HepG2 (cell line): ENCODE results near the gene CPSF4. TPM values are rescaled to one million over a fixed set of nuclear protein-coding genes. Genes with fewer than 3 reads are reported as not detected.

Experiments used
- ATAC-seq: fragments of 200-7000 bp; cut with Tn5 transposase; 3 replicates; pipeline ENCODE4 v1.9.1; 2020; ENCODE audit warnings: mild to moderate bottlenecking, moderate library complexity
- BruUV-seq: library from RNA; stranded (reverse); fragments of 400-500 nt; replicated peaks from 2 replicates; lab custom pipeline; 2021; lab: Mats Ljungman, UMichigan
- CTCF ChIA-PET: fragments of 300-600 bp; formaldehyde crosslinking; extraction: SDS; loops from one replicate; lab custom pipeline; 2021; ENCODE audit warnings: low total read pairs, inconsistent platforms, low intra/inter-chr PET ratio; lab: Yijun Ruan, JAX
- POLR2A ChIA-PET: fragments of 350-600 bp; sonication (Branson Sonifier 250); formaldehyde crosslinking; loops from one replicate; lab custom pipeline; 2020; ENCODE audit warnings: antibody characterized with exemption, inconsistent platforms; lab: Yijun Ruan, JAX
- DNase-seq: peaks from one replicate; pipeline ENCODE4 v3.0.0-alpha.2; 2015; ENCODE audit warnings: low spot score
- FAIRE-seq: peaks from 3 replicates; lab custom pipeline; 2011; peaks lifted over from hg19 to GRCh38; lab: Jason Lieb, UNC
- H2AFZ ChIP-seq: one replicate; pipeline ENCODE4 v1.6.1; 2011; ENCODE audit warnings: low read length, inconsistent platforms
- H3K27ac ChIP-seq: fragments of 300-600 bp; 3 replicates; pipeline ENCODE4 v1.8.0; 2011; ENCODE audit warnings: mixed run types, mild to moderate bottlenecking, mixed read lengths, low read length, inconsistent platforms; ENCODE audit not compliant: insufficient read depth; ENCODE audit errors: extremely low read length
- H3K27me3 ChIP-seq, 2 experiments: fragments of 200-600 bp in 1 of 2; 2 replicates in 1 of 2; 3 replicates in 1 of 2; pipeline versions ENCODE4 v1.6.0 to v1.8.0; 2011; ENCODE audit warnings: low read length in 2 of 2, mild to moderate bottlenecking in 2 of 2, moderate library complexity in 2 of 2, inconsistent platforms in 1 of 2; ENCODE audit not compliant: insufficient read depth in 2 of 2, control insufficient read depth in 1 of 2
- H3K36me3 ChIP-seq, 2 experiments: fragments of 200-600 bp in 1 of 2; replicated peaks in 1 of 2; 2 replicates in 1 of 2; 3 replicates in 1 of 2; pipeline versions ENCODE4 v1.5.1 to v1.8.0; 2011; ENCODE audit warnings: low read length in 2 of 2, inconsistent platforms in 1 of 2; ENCODE audit not compliant: insufficient read depth in 2 of 2, control insufficient read depth in 1 of 2
- H3K4me1 ChIP-seq: 2 replicates; pipeline ENCODE4 v1.5.1; 2012; ENCODE audit warnings: low read length, inconsistent platforms; ENCODE audit not compliant: insufficient read depth
- H3K4me2 ChIP-seq: 2 replicates; pipeline ENCODE4 v1.6.0; 2011; ENCODE audit warnings: low read depth, low read length, inconsistent platforms
- H3K4me3 ChIP-seq, 3 experiments: fragments of 200-600 bp in 1 of 3; sonication (generic), shearing (Covaris generic) in 1 of 3; replicated peaks in 1 of 3; 2 replicates each; pipeline ENCODE4 v1.5.1; 2011 to 2016; ENCODE audit warnings: low read length in 3 of 3, inconsistent platforms in 2 of 3, low read depth in 2 of 3, mild to moderate bottlenecking in 2 of 3, control low read depth in 1 of 3, mixed read lengths in 1 of 3; ENCODE audit not compliant: insufficient read depth in 1 of 3
- H3K79me2 ChIP-seq: one replicate; pipeline ENCODE4 v1.6.1; 2011; ENCODE audit warnings: low read length, inconsistent platforms; ENCODE audit not compliant: insufficient read depth
- H3K9ac ChIP-seq: 2 replicates; pipeline ENCODE4 v1.6.0; 2011; ENCODE audit warnings: mild to moderate bottlenecking, low read depth, low read length, inconsistent platforms; ENCODE audit not compliant: insufficient read depth
- H3K9me3 ChIP-seq: 2 replicates; pipeline ENCODE4 v1.5.1; 2012; ENCODE audit warnings: mild to moderate bottlenecking, low read length
- H4K20me1 ChIP-seq: 2 replicates; pipeline ENCODE4 v1.6.0; 2011; ENCODE audit warnings: inconsistent platforms, mild to moderate bottlenecking, low read length, moderate library complexity; ENCODE audit not compliant: insufficient read depth
- CENPT ChIP-seq: sonication (generic); formaldehyde crosslinking; IDR thresholded peaks from 2 replicates; pipeline ENCODE4 v1.8.0; 2022; ENCODE audit warnings: low read depth, mild to moderate bottlenecking, moderate library complexity, missing genetic modification reagents
- ELK4 ChIP-seq: sonication (generic); formaldehyde crosslinking; IDR thresholded peaks from 2 replicates; pipeline ENCODE4 v1.9.0; 2021; ENCODE audit warnings: missing genetic modification reagents, borderline replicate concordance
- FOXA3 ChIP-seq: IDR thresholded peaks from 2 replicates; pipeline ENCODE4 v1.6.1; 2016; ENCODE audit warnings: missing genetic modification reagents, missing compliant biosample characterization
- GATA4 ChIP-seq: sonication (generic); IDR thresholded peaks from 2 replicates; pipeline ENCODE4 v1.6.1; 2016; ENCODE audit warnings: antibody characterized with exemption, low read depth, borderline replicate concordance
- GLI4 ChIP-seq: sonication (generic); formaldehyde crosslinking; IDR thresholded peaks from 2 replicates; pipeline ENCODE4 v1.5.1; 2020; ENCODE audit warnings: missing genetic modification reagents, mild to moderate bottlenecking, moderate library complexity, borderline replicate concordance
- HHEX ChIP-seq: IDR thresholded peaks from 2 replicates; pipeline ENCODE4 v1.6.1; 2016; ENCODE audit warnings: control low read depth
- HNRNPLL ChIP-seq: fragments of 200-400 bp; formaldehyde crosslinking; IDR thresholded peaks from 2 replicates; pipeline ENCODE4 v1.6.1; 2017; ENCODE audit warnings: mild to moderate bottlenecking, low read depth, low read length; ENCODE audit not compliant: poor library complexity, severe bottlenecking
- MIER3 ChIP-seq: IDR thresholded peaks from 2 replicates; pipeline ENCODE4 v1.6.1; 2016; ENCODE audit warnings: missing compliant biosample characterization, borderline replicate concordance
- MLLT10 ChIP-seq: sonication (generic); formaldehyde crosslinking; IDR thresholded peaks from 2 replicates; pipeline ENCODE4 v1.4.0; 2020; ENCODE audit warnings: missing genetic modification reagents
- NRL ChIP-seq: sonication (generic); formaldehyde crosslinking; IDR thresholded peaks from 2 replicates; pipeline ENCODE4 v1.5.0; 2020; ENCODE audit warnings: missing genetic modification reagents, mild to moderate bottlenecking, moderate library complexity, borderline replicate concordance
- PHF20 ChIP-seq: sonication (generic); formaldehyde crosslinking; IDR thresholded peaks from 2 replicates; pipeline ENCODE4 v1.5.0; 2020; ENCODE audit warnings: mild to moderate bottlenecking, missing genetic modification reagents
- SALL2 ChIP-seq: sonication (generic); formaldehyde crosslinking; IDR thresholded peaks from 2 replicates; pipeline ENCODE4 v1.8.1; 2023; ENCODE audit warnings: mild to moderate bottlenecking, missing genetic modification reagents, inconsistent platforms
- TARDBP ChIP-seq: sonication (generic); formaldehyde crosslinking; IDR thresholded peaks from 2 replicates; pipeline ENCODE4 v1.8.0; 2022; ENCODE audit warnings: mild to moderate bottlenecking, missing genetic modification reagents
- ZFP37 ChIP-seq: sonication (generic); formaldehyde crosslinking; IDR thresholded peaks from 2 replicates; pipeline ENCODE4 v1.4.0; 2020; ENCODE audit warnings: missing genetic modification reagents, borderline replicate concordance
- ZNF263 ChIP-seq: sonication (generic); formaldehyde crosslinking; IDR thresholded peaks from 2 replicates; pipeline ENCODE4 v1.4.0; 2020; ENCODE audit warnings: missing genetic modification reagents
- ZNF337 ChIP-seq: sonication (generic); formaldehyde crosslinking; IDR thresholded peaks from 2 replicates; pipeline ENCODE4 v1.5.1; 2020; ENCODE audit warnings: missing genetic modification reagents, low read depth, mild to moderate bottlenecking, borderline replicate concordance
- ZNF34 ChIP-seq: sonication (generic); formaldehyde crosslinking; IDR thresholded peaks from 2 replicates; pipeline ENCODE4 v1.4.0; 2020; ENCODE audit warnings: mild to moderate bottlenecking, missing genetic modification reagents, borderline replicate concordance
- ZNF839 ChIP-seq: sonication (generic); formaldehyde crosslinking; IDR thresholded peaks from 2 replicates; pipeline ENCODE4 v1.4.0; 2020; ENCODE audit warnings: missing genetic modification reagents, mild to moderate bottlenecking, borderline replicate concordance
- ZSCAN20 ChIP-seq: sonication (generic); formaldehyde crosslinking; IDR thresholded peaks from 2 replicates; pipeline ENCODE4 v1.4.0; 2020; ENCODE audit warnings: missing genetic modification reagents, mild to moderate bottlenecking, borderline replicate concordance
- WGBS: methylation state at CpG from one replicate; pipeline ENCODE4 v1.1.6; 2017; ENCODE audit warnings: low lambda C conversion rate; 5-methylcytosine and 5-hydroxymethylcytosine counted together
- in situ Hi-C: cut with HindIII; loops from 2 replicates; pipeline ENCODE4 v1.10.0; 2017; ENCODE audit warnings: low pct_unique_long_range_greater_than_20kb; ENCODE audit not compliant: extremely low pct_ligation_motif_present
- intact Hi-C: fragments of 100-400 bp; cut with micrococcal nuclease; formaldehyde crosslinking; loops from one replicate; pipeline ENCODE4 v1.10.0; 2022; ENCODE audit not compliant: unreplicated experiment
- polyA plus RNA-seq, 8 experiments: library from polyadenylated mRNA; depleted of rRNA in 3 of 8; stranded (reverse) in 7 of 8; unstranded in 1 of 8; fragments of >200 nt; fragmentation: Illumina TruSeq in 4 of 8; extraction: Trizol in 4 of 8; gene quantifications; 2 replicates each; pipeline versions ENCODE4 v1.2.1 to v1.2.3, GENCODE V29; 2011 to 2016; ENCODE audit warnings: low read depth in 4 of 8, missing spikeins in 1 of 8, mixed read lengths in 1 of 8; ENCODE audit not compliant: insufficient read depth in 1 of 8
- total RNA-seq, 5 experiments: library from RNA; depleted of rRNA; stranded (reverse); fragments of >200 nt; fragmentation: Illumina TruSeq; extraction: Trizol; gene quantifications; 2 replicates each; pipeline ENCODE4 v1.2.3, GENCODE V29; 2016; ENCODE audit warnings: low read depth in 1 of 5
- TF ChIP-seq, protein P1 (sequence below): sonication (generic); formaldehyde crosslinking; IDR thresholded peaks from 2 replicates; pipeline ENCODE4 v1.4.0; 2020; ENCODE audit warnings: missing genetic modification reagents

CPSF4 gene
- total and polyA plus RNA-seq, 2 of the 13 experiments (the other 11 are each of a cell fraction or from before 2014, with no cell fraction given): 34.1 to 49.6 TPM

DNA sequence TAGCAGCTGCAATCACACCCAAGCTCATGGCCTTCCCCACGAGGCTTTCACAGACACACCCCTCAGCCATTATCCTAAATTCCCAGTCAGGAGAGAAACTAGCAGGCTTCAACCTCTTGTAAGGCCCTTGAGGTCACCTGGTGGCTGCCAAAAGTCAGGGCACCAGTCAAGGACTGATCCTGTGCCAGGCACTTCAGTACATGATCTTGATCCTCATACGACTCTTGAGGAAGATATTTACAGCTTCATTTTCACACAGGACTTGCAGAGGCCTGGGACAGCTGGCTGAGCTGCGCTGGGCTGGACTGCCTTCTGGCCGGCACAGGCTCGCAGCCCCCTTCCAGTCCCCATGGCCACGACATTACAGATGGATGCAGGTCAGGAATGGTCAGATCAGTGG, 39.1 kb upstream of the CPSF4 start:
- ATAC-seq: no peak; the same call in 2 of the 3 replicates
- BruUV-seq: no TSS peak

More for the DNA sequence above, 39.1 kb upstream of the CPSF4 start:
- H2AFZ ChIP-seq: no peak overlapping the region
- H3K4me3 ChIP-seq: no peak overlapping the region
- peaks cover 5% of the 10 kb centered on the region for H3K79me2 ChIP-seq
- in situ Hi-C loops: no loop called here
- H3K4me2 ChIP-seq: no peak overlapping the region
- H3K4me1 ChIP-seq: no peaks in the 10 kb centered on the region
- FAIRE-seq (no peak), DNase-seq (no peak)
- H3K9me3 ChIP-seq: no peaks in the 10 kb centered on the region
- no peaks in the 10 kb centered on the region for H4K20me1 ChIP-seq
- no peak overlapping the region for H3K9ac ChIP-seq
- WGBS: 100% methylated on average over 1 of the region's 6 CpGs
- no peak overlapping the region for H3K27ac ChIP-seq
- ChIA-PET CTCF (no interaction called here), POLR2A (interaction anchor here (1.6 to 1.7 kb wide), 2 partner anchors 9 to 19 kb away, joined by 4 to 5 read pairs; partner anchors contain the start of genes BUD31 and PDAP1)
- no peaks in the 10 kb centered on the region for H3K27me3 ChIP-seq
- intact Hi-C loops: no loop called here
- TF ChIP-seq FOXA3 (no peak), MIER3 (no peak), GATA4 (no peak), GLI4 (CRISPR knock-in tag) (no peak), PHF20 (CRISPR knock-in tag) (no peak), ZNF34 (CRISPR knock-in tag) (no peak), NRL (no peak), ZNF263 (CRISPR knock-in tag) (no peak), MLLT10 (CRISPR knock-in tag) (no peak), CENPT (CRISPR knock-in tag) (no peak), HHEX (no peak), TARDBP (CRISPR knock-in tag) (no peak), ZSCAN20 (CRISPR knock-in tag) (no peak), ZNF839 (CRISPR knock-in tag) (no peak), ZFP37 (CRISPR knock-in tag) (no peak), ZNF337 (no peak), HNRNPLL (no peak), SALL2 (CRISPR knock-in tag) (no peak), ELK4 (CRISPR knock-in tag) (no peak)
- TF ChIP-seq, protein P1, sequence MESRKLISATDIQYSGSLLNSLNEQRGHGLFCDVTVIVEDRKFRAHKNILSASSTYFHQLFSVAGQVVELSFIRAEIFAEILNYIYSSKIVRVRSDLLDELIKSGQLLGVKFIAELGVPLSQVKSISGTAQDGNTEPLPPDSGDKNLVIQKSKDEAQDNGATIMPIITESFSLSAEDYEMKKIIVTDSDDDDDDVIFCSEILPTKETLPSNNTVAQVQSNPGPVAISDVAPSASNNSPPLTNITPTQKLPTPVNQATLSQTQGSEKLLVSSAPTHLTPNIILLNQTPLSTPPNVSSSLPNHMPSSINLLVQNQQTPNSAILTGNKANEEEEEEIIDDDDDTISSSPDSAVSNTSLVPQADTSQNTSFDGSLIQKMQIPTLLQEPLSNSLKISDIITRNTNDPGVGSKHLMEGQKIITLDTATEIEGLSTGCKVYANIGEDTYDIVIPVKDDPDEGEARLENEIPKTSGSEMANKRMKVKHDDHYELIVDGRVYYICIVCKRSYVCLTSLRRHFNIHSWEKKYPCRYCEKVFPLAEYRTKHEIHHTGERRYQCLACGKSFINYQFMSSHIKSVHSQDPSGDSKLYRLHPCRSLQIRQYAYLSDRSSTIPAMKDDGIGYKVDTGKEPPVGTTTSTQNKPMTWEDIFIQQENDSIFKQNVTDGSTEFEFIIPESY (CRISPR knock-in tag): no peak
- peaks cover 44 to 89% of the 10 kb centered on the region in 2 experiments for H3K36me3 ChIP-seq
